B cell (primary cell): Measurements from ENCODE around the gene PIP4K2A. TPM values are rescaled to one million over a fixed set of nuclear protein-coding genes. Genes with fewer than 3 reads are reported as not detected.

Experiments
- ATAC-seq: fragments of 200-7000 bp; cut with Tn5 transposase; one replicate; pipeline ENCODE4 v1.10.0; 2021; ENCODE audit warnings: low read depth, mild to moderate bottlenecking, moderate number of reproducible peaks, moderate library complexity
- CTCF ChIA-PET: fragments of 350-600 bp; sonication (Branson Sonifier 250); formaldehyde crosslinking; loops from one replicate; lab custom pipeline; 2021; ENCODE audit warnings: antibody characterized with exemption, inconsistent platforms; lab: Charles Lee
- POLR2A ChIA-PET: fragments of 350-600 bp; sonication (Branson Sonifier 250); formaldehyde crosslinking; loops from one replicate; lab custom pipeline; 2021; ENCODE audit warnings: antibody characterized with exemption; lab: Charles Lee
- DNase-seq: peaks from one replicate; pipeline ENCODE4 v3.0.0; 2013
- H2AFZ ChIP-seq: 2 replicates; pipeline ENCODE4 v1.6.1; 2012; ENCODE audit warnings: mild to moderate bottlenecking, low read depth, low read length; ENCODE audit not compliant: insufficient read depth, poor library complexity, severe bottlenecking
- H3K27ac ChIP-seq, 2 donors: 1 replicate in 1 of 2; 2 replicates in 1 of 2; pipeline ENCODE4 v1.5.1; 2012 to 2013; ENCODE audit warnings: low read length in 2 of 2, mild to moderate bottlenecking in 2 of 2, moderate library complexity in 1 of 2
- H3K27me3 ChIP-seq, 4 experiments: fragments of 200-600 bp in 1 of 4; sonication (generic) in 1 of 4; replicated peaks in 1 of 4; 1 replicate in 2 of 4; 2 replicates in 2 of 4; pipeline versions ENCODE4 v1.6.1 to v1.7.0; 2013 to 2016; ENCODE audit warnings: low read length in 3 of 4, mild to moderate bottlenecking in 2 of 4, mixed read lengths in 1 of 4, moderate library complexity in 1 of 4; ENCODE audit not compliant: insufficient read depth in 4 of 4, control insufficient read depth in 3 of 4; ENCODE audit errors: control extremely low read depth in 1 of 4
- H3K36me3 ChIP-seq, 2 experiments: replicated peaks in 1 of 2; 1 replicate in 1 of 2; 2 replicates in 1 of 2; pipeline versions ENCODE4 v1.6.1 to v1.7.1; 2013; ENCODE audit warnings: low read length in 1 of 2; ENCODE audit not compliant: insufficient read depth in 2 of 2, control insufficient read depth in 1 of 2; ENCODE audit errors: control extremely low read depth in 1 of 2, extremely low read depth in 1 of 2
- H3K4me1 ChIP-seq, 2 donors: fragments of 200-600 bp in 1 of 2; sonication (generic) in 1 of 2; 1 replicate in 1 of 2; 2 replicates in 1 of 2; pipeline versions ENCODE4 v1.5.1 to v1.6.1; 2013 to 2017; ENCODE audit warnings: low read length in 2 of 2; ENCODE audit not compliant: control insufficient read depth in 2 of 2, insufficient read depth in 2 of 2
- H3K4me2 ChIP-seq: replicated peaks from 2 replicates; pipeline ENCODE3; 2012; ENCODE audit warnings: mild to moderate bottlenecking, low read depth, low read length; ENCODE audit not compliant: poor library complexity, severe bottlenecking
- H3K4me3 ChIP-seq, 5 experiments: fragments of 200-600 bp in 1 of 5; sonication (generic) in 1 of 5; 1 replicate in 3 of 5; 2 replicates in 2 of 5; pipeline versions ENCODE4 v1.5.1 to v1.7.0; 2011 to 2016; ENCODE audit warnings: low read length in 4 of 5, mild to moderate bottlenecking in 4 of 5, low read depth in 2 of 5, control low read depth in 1 of 5, moderate library complexity in 1 of 5; ENCODE audit not compliant: insufficient read depth in 1 of 5; ENCODE audit errors: control extremely low read depth in 1 of 5, extremely low read depth in 1 of 5
- H3K79me2 ChIP-seq: fragments of 200-600 bp; sonication (generic); one replicate; pipeline ENCODE4 v1.6.0; 2016; ENCODE audit warnings: low read length; ENCODE audit not compliant: control insufficient read depth, insufficient read depth
- H3K9ac ChIP-seq: fragments of 200-600 bp; sonication (generic); 2 replicates; pipeline ENCODE4 v1.6.1; 2017; ENCODE audit warnings: mild to moderate bottlenecking, low read length, moderate library complexity
- H3K9me3 ChIP-seq, 3 donors: one replicate each; pipeline versions ENCODE4 v1.6.1 to v1.7.1; 2013; ENCODE audit warnings: low read length in 2 of 3; ENCODE audit not compliant: control insufficient read depth in 2 of 3, insufficient read depth in 1 of 3; ENCODE audit errors: control extremely low read depth in 1 of 3
- H4K20me1 ChIP-seq: 2 replicates; pipeline ENCODE4 v1.6.0; 2012; ENCODE audit warnings: mild to moderate bottlenecking, low read length; ENCODE audit not compliant: insufficient read depth, control insufficient read depth, poor library complexity, severe bottlenecking
- H3K27ac Mint-ChIP-seq: one replicate; pipeline ENCODE4 v1.8.0; 2021; ENCODE audit warnings: mixed read lengths
- H3K27me3 Mint-ChIP-seq: one replicate; pipeline ENCODE4 v1.8.0; 2021; ENCODE audit warnings: mixed read lengths
- H3K4me1 Mint-ChIP-seq: one replicate; pipeline ENCODE4 v1.8.0; 2021; ENCODE audit warnings: mixed read lengths
- H3K4me3 Mint-ChIP-seq: one replicate; pipeline ENCODE4 v1.8.0; 2021; ENCODE audit warnings: mixed read lengths
- H3K9me3 Mint-ChIP-seq: one replicate; pipeline ENCODE4 v1.8.0; 2022; ENCODE audit warnings: mixed read lengths; ENCODE audit not compliant: insufficient read depth
- CTCF ChIP-seq: fragments of 200-600 bp; IDR thresholded peaks from one replicate; pipeline ENCODE4 v1.8.0; 2022; ENCODE audit warnings: antibody characterized with exemption, mild to moderate bottlenecking
- EZH2 ChIP-seq: IDR thresholded peaks from 2 replicates; pipeline ENCODE4 v1.6.1; 2012; ENCODE audit warnings: borderline replicate concordance, low read depth, mild to moderate bottlenecking, moderate library complexity, low read length; ENCODE audit not compliant: insufficient read depth, poor library complexity, severe bottlenecking
- WGBS: methylation state at CpG from one replicate; pipeline ENCODE4 v1.1.5; 2013; ENCODE audit warnings: missing lambda C conversion rate; ENCODE audit not compliant: insufficient coverage; 5-methylcytosine and 5-hydroxymethylcytosine counted together
- intact Hi-C: fragments of 100-400 bp; cut with micrococcal nuclease; formaldehyde crosslinking; loops from one replicate; pipeline ENCODE4 v1.10.0; 2022
- polyA plus RNA-seq: library from polyadenylated mRNA; depleted of rRNA; stranded (reverse); fragments of >200 nt; gene quantifications from 2 replicates; pipeline ENCODE4 v1.2.3, GENCODE V29; 2012
- total RNA-seq, 2 donors: library from RNA; stranded (reverse); fragments of 120-200 nt in 1 of 2; gene quantifications; 1 replicate in 1 of 2; 2 replicates in 1 of 2; pipeline versions ENCODE4 v1.2.3 to v1.2.4, GENCODE V29; 2013 to 2022

Gene PIP4K2A
- total and polyA plus RNA-seq, 2 donors (not counting 1 experiment from before 2014, with no cell fraction given) = 21.8 to 103 TPM

GRCh38 chr10:22625516-22626290 is 88.7 kb downstream of the PIP4K2A start:
- Mint-ChIP-seq H3K4me1 (peaks cover 90% of the 10 kb centered on the region), H3K27ac (peak overlapping the region; percentile 83), H3K9me3 (no peaks in the 10 kb centered on the region), H3K4me3 (peak overlapping the region; percentile 49), H3K27me3 (no peaks in the 10 kb centered on the region)
- Histone ChIP-seq H3K79me2 (peaks cover 98% of the 10 kb centered on the region), H3K27me3 (no peaks in the 10 kb centered on the region), H3K4me2 (peak overlapping the region; percentile 10), H3K4me1 (peaks cover 62 to 68% of the 10 kb centered on the region in 2 donors), H4K20me1 (no peaks in the 10 kb centered on the region), H3K9ac (no peak overlapping the region), H3K4me3 (no peak overlapping the region), H3K9me3 (no peaks in the 10 kb centered on the region), H3K36me3 (peaks cover 0 to 3% of the 10 kb centered on the region in 2 experiments), H2AFZ (no peak overlapping the region), H3K27ac (peak overlapping the region in 1 of 2 donors; percentile 21)
- ChIA-PET POLR2A (no interaction called here), CTCF (interaction anchor here (0.9 to 2.1 kb wide), 3 partner anchors 10 to 51 kb away, joined by 3 to 6 read pairs (median 4); no protein-coding TSS in a partner anchor)
- ATAC-seq (no peak), DNase-seq (no peak)
- intact Hi-C loops = loop anchor here (5.0 kb wide), 1 partner anchor 87 kb away; the partner anchor contains the start of gene PIP4K2A
- 96% methylated on average over 3 of the region's 9 CpGs for WGBS
- TF ChIP-seq EZH2 = no peak
- TF ChIP-seq CTCF = no peak

- intact Hi-C loops = loop anchor here (1.0 kb wide), 1 partner anchor 9 kb away; no protein-coding TSS in a partner anchor
- Histone ChIP-seq H2AFZ (no peak overlapping the region), H4K20me1 (no peaks in the 10 kb centered on the region), H3K9me3 (no peaks in the 10 kb centered on the region), H3K4me2 (no peak overlapping the region), H3K4me3 (no peak overlapping the region), H3K4me1 (peaks cover 55 to 56% of the 10 kb centered on the region in 2 donors), H3K9ac (no peak overlapping the region), H3K27me3 (no peaks in the 10 kb centered on the region), H3K79me2 (peaks cover 99% of the 10 kb centered on the region), H3K36me3 (peaks cover 0 to 3% of the 10 kb centered on the region in 2 experiments), H3K27ac (peak overlapping the region in 1 of 2 donors; percentile 12)
- Mint-ChIP-seq H3K4me1 (peaks cover 90% of the 10 kb centered on the region), H3K4me3 (peak overlapping the region; percentile 62), H3K9me3 (no peaks in the 10 kb centered on the region), H3K27me3 (no peaks in the 10 kb centered on the region), H3K27ac (peak overlapping the region; percentile 32)
- WGBS = no CpG with 5 or more reads among the region's 3 CpGs
- DNase-seq (no peak), ATAC-seq (no peak)
- POLR2A ChIA-PET = interaction anchor here (0.7 kb wide), 1 partner anchor 8 kb away, joined by 3 read pairs; no protein-coding TSS in a partner anchor
- TF ChIP-seq EZH2 = no peak
- no peak for TF ChIP-seq CTCF
- CTCF ChIA-PET = interaction anchor here (1.3 to 1.4 kb wide), 2 partner anchors 9 to 80 kb away, joined by 3 to 4 read pairs; no protein-coding TSS in a partner anchor
Observed at GRCh38 chr10:22624287-22624738, 90.1 kb downstream of the PIP4K2A start.
